D721Med (cell line): Measurements from ENCODE around the gene ABCD3.

Experiments used
- DNase-seq: peaks from one replicate; pipeline ENCODE4 v3.0.0; 2011; ENCODE audit warnings: low spot score; ENCODE audit not compliant: insufficient read length
- FAIRE-seq: peaks from 2 replicates; lab custom pipeline; 2011; peaks lifted over from hg19 to GRCh38; lab: Jason Lieb, UNC
- TF ChIP-seq, protein P1 (sequence below): IDR thresholded peaks from 2 replicates; pipeline ENCODE4 v1.5.1; 2012; ENCODE audit warnings: mild to moderate bottlenecking, control low read depth; ENCODE audit not compliant: insufficient read depth; ENCODE audit errors: missing control alignments

The ABCD3 gene

DNA sequence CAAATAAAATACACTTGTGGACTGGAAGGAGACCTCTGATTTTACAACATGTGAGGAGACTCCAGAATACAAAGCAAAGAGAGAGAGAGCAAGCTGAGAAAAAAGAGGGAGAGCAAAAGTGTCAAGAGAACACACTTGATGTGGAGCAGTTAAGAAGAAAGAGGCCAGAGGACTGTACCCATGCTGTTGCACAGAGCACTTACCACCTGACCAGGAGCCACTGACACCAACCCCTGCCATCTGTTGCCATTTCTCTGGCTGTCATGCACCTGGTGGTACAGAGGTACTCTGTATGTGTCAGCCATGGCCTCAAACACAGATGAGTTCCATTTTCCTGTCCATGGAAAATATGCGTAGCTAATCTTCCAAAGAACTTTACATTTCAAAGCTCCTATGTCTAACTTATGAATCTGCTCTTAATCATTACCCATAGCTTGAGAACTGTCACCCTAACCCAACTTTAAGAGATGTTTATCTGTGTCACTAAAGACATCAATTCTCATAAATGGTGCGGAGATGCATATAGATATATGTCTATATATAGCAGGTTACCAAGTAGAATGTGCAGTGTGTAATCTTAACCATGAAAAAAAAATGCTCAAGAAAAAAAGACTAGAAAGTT is 32.8 kb upstream of the ABCD3 start:
- no peak for FAIRE-seq
- TF ChIP-seq, protein P1, sequence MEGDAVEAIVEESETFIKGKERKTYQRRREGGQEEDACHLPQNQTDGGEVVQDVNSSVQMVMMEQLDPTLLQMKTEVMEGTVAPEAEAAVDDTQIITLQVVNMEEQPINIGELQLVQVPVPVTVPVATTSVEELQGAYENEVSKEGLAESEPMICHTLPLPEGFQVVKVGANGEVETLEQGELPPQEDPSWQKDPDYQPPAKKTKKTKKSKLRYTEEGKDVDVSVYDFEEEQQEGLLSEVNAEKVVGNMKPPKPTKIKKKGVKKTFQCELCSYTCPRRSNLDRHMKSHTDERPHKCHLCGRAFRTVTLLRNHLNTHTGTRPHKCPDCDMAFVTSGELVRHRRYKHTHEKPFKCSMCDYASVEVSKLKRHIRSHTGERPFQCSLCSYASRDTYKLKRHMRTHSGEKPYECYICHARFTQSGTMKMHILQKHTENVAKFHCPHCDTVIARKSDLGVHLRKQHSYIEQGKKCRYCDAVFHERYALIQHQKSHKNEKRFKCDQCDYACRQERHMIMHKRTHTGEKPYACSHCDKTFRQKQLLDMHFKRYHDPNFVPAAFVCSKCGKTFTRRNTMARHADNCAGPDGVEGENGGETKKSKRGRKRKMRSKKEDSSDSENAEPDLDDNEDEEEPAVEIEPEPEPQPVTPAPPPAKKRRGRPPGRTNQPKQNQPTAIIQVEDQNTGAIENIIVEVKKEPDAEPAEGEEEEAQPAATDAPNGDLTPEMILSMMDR, result no peak
- DNase-seq, result no peak

DNA sequence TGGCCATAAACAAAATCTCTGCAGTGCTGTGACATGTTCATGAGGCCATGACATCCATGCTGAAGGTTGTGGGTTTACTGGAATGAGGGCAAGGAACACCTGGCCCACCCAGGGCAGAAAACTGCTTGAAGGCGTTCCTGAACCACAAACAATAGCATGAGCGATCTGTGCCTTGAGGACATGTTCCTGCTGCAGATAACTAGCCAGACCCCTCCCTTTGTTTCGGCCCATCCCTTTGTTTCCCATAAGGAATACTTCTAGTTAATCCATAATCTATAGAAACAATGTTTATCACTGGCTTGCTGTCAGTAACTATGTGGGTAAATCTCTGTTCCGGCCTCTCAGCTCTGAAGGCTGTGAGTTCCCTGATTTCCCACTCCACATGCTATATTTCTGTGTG is 28.9 kb upstream of the ABCD3 start:
- FAIRE-seq (no peak), DNase-seq (no peak)
- TF ChIP-seq, protein P1, result no peak

DNA sequence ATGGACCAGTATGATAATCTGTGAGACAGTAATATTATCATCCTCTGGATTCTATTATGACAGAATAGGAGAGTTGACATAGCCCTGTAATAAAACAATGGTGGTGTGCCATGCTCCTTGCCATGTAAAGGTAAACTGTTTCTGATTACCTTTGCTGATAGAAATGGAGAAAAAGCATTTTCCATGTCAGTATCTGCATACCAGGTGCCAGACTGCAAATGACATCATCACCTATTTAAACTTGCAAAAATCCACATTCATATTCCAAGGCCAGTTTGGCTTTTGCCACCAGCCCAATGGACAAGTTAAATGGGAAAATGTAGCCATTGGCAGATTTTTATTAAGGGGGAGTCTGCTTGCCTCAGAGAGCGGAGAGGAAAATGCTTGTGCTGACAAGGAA is 23.9 kb upstream of the ABCD3 start:
- DNase-seq, result no peak
- TF ChIP-seq, protein P1, result no peak
- no peak for FAIRE-seq

DNA sequence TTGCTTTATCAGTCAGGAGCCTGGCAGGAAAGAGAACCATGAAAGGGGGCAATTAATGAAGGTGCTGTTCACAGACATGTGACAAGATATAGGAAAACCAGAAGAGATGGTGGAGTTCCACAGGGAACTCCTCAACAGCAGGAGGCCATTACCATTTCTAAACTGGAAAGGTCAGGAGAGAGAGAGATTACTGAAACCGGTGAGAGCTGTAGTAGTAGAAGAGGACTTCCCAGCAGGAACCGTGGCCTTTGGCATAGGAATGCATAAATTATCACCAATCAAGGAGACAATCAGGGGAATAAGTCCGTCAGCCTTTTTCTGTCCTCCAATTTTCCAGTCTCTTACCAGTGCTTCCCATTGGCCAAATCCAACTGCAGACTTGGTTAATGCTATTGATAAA is 23.0 kb upstream of the ABCD3 start:
- DNase-seq (no peak), FAIRE-seq (no peak)
- TF ChIP-seq, protein P1, result no peak

DNA sequence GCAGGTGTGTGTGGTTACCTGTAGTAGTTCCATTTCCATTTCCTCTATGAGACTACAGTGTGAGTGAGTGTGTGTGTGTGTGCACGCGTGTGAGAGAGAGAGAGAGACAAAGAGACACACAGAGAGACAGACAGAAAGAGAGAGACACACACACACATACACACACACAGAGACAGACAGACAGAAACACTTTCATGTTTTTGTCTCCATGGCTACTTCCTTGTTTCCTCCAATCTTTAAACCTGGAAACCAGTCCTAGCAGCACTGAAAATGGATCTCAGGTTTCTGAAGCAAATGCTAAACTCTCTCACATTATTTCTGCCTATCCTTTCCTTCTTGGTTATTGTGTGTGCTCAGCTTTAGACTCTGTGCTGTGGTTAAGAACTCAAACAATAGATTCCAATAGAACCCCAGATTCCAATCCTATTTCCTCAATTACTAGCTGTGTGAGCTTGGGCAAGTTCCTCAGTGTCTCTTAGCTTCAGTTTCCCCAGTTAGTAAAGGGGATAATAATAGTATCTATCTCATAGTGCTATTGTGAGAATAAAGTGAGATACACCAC is 22.4 kb upstream of the ABCD3 start:
- no peak for DNase-seq
- no peak for FAIRE-seq
- TF ChIP-seq, protein P1, result no peak

DNA sequence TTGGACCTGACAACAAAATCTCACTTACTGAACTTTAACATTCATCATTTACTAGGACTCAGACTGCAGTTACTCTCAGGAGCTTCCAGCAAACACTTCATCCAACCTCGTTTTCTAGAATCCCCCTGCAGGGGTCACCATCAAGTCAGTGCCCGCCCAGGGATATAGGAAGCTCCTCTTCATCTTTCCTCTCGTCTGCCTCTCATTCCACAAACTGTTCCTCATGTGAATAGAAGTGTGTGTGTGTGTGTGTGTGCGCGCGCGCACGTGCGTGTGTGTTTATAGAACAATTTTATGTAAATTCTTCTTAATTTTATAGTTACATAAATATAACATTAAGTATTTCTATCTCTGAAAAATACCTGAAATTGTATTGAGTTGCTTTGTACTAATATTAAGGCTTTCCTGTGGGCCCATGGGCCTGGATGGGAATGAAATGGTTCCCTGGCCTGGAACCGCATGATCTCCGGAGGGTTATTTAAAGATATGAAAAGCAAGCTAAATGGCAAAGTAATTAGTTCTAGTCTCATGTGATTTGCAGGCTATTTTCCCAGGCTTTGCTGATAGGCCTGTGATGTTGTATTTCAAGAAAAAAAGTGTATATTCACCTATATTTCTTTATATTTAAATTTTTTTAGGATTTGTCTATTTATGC is 21.7 kb upstream of the ABCD3 start:
- FAIRE-seq (no peak), DNase-seq (no peak)
- TF ChIP-seq, protein P1, result peak; percentile 26

DNA sequence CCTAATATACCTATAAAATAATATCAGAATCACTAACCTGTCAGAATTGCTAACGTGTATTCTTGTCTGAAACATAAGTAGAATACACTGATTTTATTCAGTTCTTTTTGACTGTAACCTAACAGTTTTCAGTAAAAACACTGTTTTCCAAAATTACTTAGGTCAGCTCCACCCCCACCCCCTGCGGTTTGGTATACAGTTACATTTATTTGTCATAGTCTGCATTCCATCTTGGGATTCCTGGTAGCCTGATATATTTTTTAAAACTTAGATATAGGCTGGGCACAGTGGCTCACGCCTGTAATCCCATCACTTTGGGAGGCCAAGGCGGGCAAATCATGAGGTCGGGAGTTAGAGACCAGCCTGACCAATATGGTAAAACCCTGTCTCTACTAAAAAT is 19.8 kb upstream of the ABCD3 start:
- no peak for DNase-seq
- TF ChIP-seq, protein P1, result no peak
- FAIRE-seq, result no peak
